ENCODE measurements around the gene NTN1.
A peak's percentile ranks its signal among the peaks of the same experiment; 100 is the strongest.

NTN1 gene

GRCh38 chr17:8991514-8992285, 29.6 kb upstream of the NTN1 start:
- Histone ChIP-seq H3K4me3 (ENCODE audit: low read length) (no peak overlapping the region), H2AFZ (ENCODE audit: low read depth, low read length) (peak overlapping the region; percentile 70), H3K36me3 (replicated peaks; ENCODE audit: low read depth, low read length) (peaks cover 5% of the 10 kb centered on the region)

GRCh38 chr17:8994319-8994718, 27.0 kb upstream of the NTN1 start:
- H3K4me1 ChIP-seq (ENCODE audit: low read length), result peaks cover 22% of the 10 kb centered on the region; the same call in 1 of the 2 replicates
- no peak overlapping the region for H3K4me3 ChIP-seq (ENCODE audit: low read length)
- TF ChIP-seq CTCF (IDR thresholded peaks at IDR 0.05; ENCODE audit: low read depth, low read length), result peak; percentile 54
- no peak for TF ChIP-seq EZH2phosphoT487 (IDR thresholded peaks at IDR 0.05; ENCODE audit: low read depth)
- H3K36me3 ChIP-seq (replicated peaks; ENCODE audit: low read depth, low read length), result no peaks in the 10 kb centered on the region
- no peaks in the 10 kb centered on the region for H3K9me3 ChIP-seq (ENCODE audit: insufficient read depth, low read length)
- no peaks in the 10 kb centered on the region for H3K27me3 ChIP-seq (ENCODE audit: low read depth, low read length)
- no peak overlapping the region for H2AFZ ChIP-seq (ENCODE audit: low read depth, low read length)
- H3K27ac ChIP-seq (ENCODE audit: low read length), result no peak overlapping the region
- no peaks in the 10 kb centered on the region for H4K20me1 ChIP-seq (ENCODE audit: insufficient read depth, low read length)
- no peaks in the 10 kb centered on the region for H3K79me2 ChIP-seq (ENCODE audit: low read length)
- no peak overlapping the region for H3K9ac ChIP-seq (ENCODE audit: low read length)
- H3K4me2 ChIP-seq (ENCODE audit: low read length), result peak overlapping the region; percentile 20; the same call in 1 of the 2 replicates

More at GRCh38 chr17:8991514-8992285, 29.6 kb upstream of the NTN1 start:
- H3K27ac ChIP-seq (ENCODE audit: low read length), result no peak overlapping the region
- peaks cover 16% of the 10 kb centered on the region; the same call in 1 of the 2 replicates for H3K4me1 ChIP-seq (ENCODE audit: low read length)
- no peaks in the 10 kb centered on the region; the same call in 1 of the 2 replicates for H3K9me3 ChIP-seq (ENCODE audit: insufficient read depth, low read length)
- no peaks in the 10 kb centered on the region for H3K27me3 ChIP-seq (ENCODE audit: low read depth, low read length)
- peak; percentile 74 for TF ChIP-seq CTCF (IDR thresholded peaks at IDR 0.05; ENCODE audit: low read depth, low read length)
- TF ChIP-seq EZH2phosphoT487 (IDR thresholded peaks at IDR 0.05; ENCODE audit: low read depth), result no peak
- H4K20me1 ChIP-seq (ENCODE audit: insufficient read depth, low read length), result no peaks in the 10 kb centered on the region
- 0 out of 2 replicates have a peak overlapping the region, but pooled peaks have one; percentile 2 for H3K4me2 ChIP-seq (ENCODE audit: low read length)
- H3K79me2 ChIP-seq (ENCODE audit: low read length), result no peaks in the 10 kb centered on the region
- no peak overlapping the region for H3K9ac ChIP-seq (ENCODE audit: low read length)

- no peaks in the 10 kb centered on the region for H3K79me2 ChIP-seq (ENCODE audit: low read length)
- no peak overlapping the region for H3K4me3 ChIP-seq (ENCODE audit: low read length)
- no peaks in the 10 kb centered on the region for H4K20me1 ChIP-seq (ENCODE audit: insufficient read depth, low read length)
- no peak overlapping the region for H3K9ac ChIP-seq (ENCODE audit: low read length)
- no peaks in the 10 kb centered on the region for H3K36me3 ChIP-seq (replicated peaks; ENCODE audit: low read depth, low read length)
- no peak overlapping the region for H2AFZ ChIP-seq (ENCODE audit: low read depth, low read length)
- peaks cover 22% of the 10 kb centered on the region; the same call in 1 of the 2 replicates for H3K4me1 ChIP-seq (ENCODE audit: low read length)
- TF ChIP-seq CTCF (IDR thresholded peaks at IDR 0.05; ENCODE audit: low read depth, low read length) (no peak), EZH2phosphoT487 (IDR thresholded peaks at IDR 0.05; ENCODE audit: low read depth) (no peak)
- no peaks in the 10 kb centered on the region for H3K9me3 ChIP-seq (ENCODE audit: insufficient read depth, low read length)
- no peaks in the 10 kb centered on the region for H3K27me3 ChIP-seq (ENCODE audit: low read depth, low read length)
- no peak overlapping the region for H3K27ac ChIP-seq (ENCODE audit: low read length)
- H3K4me2 ChIP-seq (ENCODE audit: low read length), result no peak overlapping the region
Measured at GRCh38 chr17:8995711-8996110, 25.6 kb upstream of the NTN1 start.

GRCh38 chr17:8997994-8998628, 23.2 kb upstream of the NTN1 start:
- Histone ChIP-seq H3K4me1 (ENCODE audit: low read length) (peaks cover 28% of the 10 kb centered on the region), H3K9ac (ENCODE audit: low read length) (no peak overlapping the region), H3K9me3 (ENCODE audit: insufficient read depth, low read length) (no peaks in the 10 kb centered on the region), H3K4me2 (ENCODE audit: low read length) (peak overlapping the region; percentile 7; the same call in 1 of the 2 replicates), H3K4me3 (ENCODE audit: low read length) (no peak overlapping the region), H3K36me3 (replicated peaks; ENCODE audit: low read depth, low read length) (no peaks in the 10 kb centered on the region), H2AFZ (ENCODE audit: low read depth, low read length) (peak overlapping the region; percentile 74; the same call in 1 of the 2 replicates), H3K27ac (ENCODE audit: low read length) (no peak overlapping the region), H3K79me2 (ENCODE audit: low read length) (no peaks in the 10 kb centered on the region), H4K20me1 (ENCODE audit: insufficient read depth, low read length) (no peaks in the 10 kb centered on the region), H3K27me3 (ENCODE audit: low read depth, low read length) (no peaks in the 10 kb centered on the region)
- peak; percentile 93 for TF ChIP-seq CTCF (IDR thresholded peaks at IDR 0.05; ENCODE audit: low read depth, low read length)
- TF ChIP-seq EZH2phosphoT487 (IDR thresholded peaks at IDR 0.05; ENCODE audit: low read depth), result no peak

Measured in OCI-LY3 (cell line).